GM06990 (cell line): ENCODE data around the gene KLHL42.

Source experiments
- DNase-seq: peaks from one replicate; pipeline ENCODE4 v3.0.0-alpha.2; 2011; ENCODE audit not compliant: insufficient read length; ENCODE audit errors: extremely low read depth
- H3K27me3 ChIP-seq: replicated peaks from 2 replicates; pipeline ENCODE4 v1.6.0; 2011; ENCODE audit warnings: low read length; ENCODE audit not compliant: control insufficient read depth, insufficient read depth
- H3K36me3 ChIP-seq: 2 replicates; pipeline ENCODE4 v1.5.1; 2011; ENCODE audit warnings: low read length; ENCODE audit not compliant: control insufficient read depth, insufficient read depth
- H3K4me3 ChIP-seq: replicated peaks from 2 replicates; pipeline ENCODE4 v1.5.1; 2011; ENCODE audit warnings: low read depth, mild to moderate bottlenecking, control low read depth, low read length
- TF ChIP-seq, protein P1 (sequence below): IDR thresholded peaks from 2 replicates; pipeline ENCODE4 v1.5.1; 2011; ENCODE audit warnings: low read length, control low read depth, mild to moderate bottlenecking, inconsistent platforms; ENCODE audit not compliant: insufficient read depth, poor library complexity, severe bottlenecking

KLHL42 gene

DNA sequence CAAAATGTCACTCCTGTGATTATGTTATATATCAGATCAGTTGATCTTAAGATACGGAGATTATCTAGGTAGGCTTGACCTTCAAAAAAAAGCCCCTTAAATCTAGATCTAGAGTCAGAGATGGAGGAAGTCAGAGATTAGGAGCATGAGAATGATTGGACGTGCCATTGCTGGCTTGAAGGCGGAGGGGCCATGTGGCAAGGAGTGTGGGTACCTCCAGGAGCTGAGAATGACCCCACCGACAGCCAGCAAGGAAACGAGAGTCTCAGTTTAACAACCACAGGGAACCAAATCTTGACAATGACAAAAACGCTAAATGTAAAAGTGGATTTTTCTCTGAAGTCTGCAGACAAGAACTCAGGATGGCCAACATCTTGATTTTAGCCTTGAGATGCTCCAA, 32.5 kb downstream of the KLHL42 start:
- Histone ChIP-seq H3K4me3 (no peak overlapping the region), H3K27me3 (no peaks in the 10 kb centered on the region)
- TF ChIP-seq, protein P1, sequence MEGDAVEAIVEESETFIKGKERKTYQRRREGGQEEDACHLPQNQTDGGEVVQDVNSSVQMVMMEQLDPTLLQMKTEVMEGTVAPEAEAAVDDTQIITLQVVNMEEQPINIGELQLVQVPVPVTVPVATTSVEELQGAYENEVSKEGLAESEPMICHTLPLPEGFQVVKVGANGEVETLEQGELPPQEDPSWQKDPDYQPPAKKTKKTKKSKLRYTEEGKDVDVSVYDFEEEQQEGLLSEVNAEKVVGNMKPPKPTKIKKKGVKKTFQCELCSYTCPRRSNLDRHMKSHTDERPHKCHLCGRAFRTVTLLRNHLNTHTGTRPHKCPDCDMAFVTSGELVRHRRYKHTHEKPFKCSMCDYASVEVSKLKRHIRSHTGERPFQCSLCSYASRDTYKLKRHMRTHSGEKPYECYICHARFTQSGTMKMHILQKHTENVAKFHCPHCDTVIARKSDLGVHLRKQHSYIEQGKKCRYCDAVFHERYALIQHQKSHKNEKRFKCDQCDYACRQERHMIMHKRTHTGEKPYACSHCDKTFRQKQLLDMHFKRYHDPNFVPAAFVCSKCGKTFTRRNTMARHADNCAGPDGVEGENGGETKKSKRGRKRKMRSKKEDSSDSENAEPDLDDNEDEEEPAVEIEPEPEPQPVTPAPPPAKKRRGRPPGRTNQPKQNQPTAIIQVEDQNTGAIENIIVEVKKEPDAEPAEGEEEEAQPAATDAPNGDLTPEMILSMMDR, result no peak

DNA sequence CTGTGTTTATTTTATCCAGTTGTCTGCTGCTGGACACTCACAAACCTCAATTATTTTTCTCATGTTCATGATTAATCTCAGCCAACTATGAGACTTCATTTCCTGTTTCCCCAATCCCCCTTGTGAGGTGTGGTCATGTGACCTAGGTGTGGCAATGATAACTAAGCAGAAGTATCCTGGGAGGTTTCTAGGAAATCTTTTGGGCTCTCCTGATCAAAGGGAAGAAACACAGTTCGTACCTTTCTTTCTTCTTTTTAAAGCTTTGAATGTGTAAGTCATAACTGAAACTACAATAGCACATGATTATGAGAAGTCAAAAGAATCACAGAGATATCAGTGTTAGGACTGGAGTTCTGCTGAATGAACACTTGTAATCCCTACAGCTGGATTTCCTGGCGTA, 34.4 kb downstream of the KLHL42 start:
- H3K27me3 ChIP-seq, result no peaks in the 10 kb centered on the region
- no peak overlapping the region for H3K4me3 ChIP-seq
- TF ChIP-seq, protein P1, result no peak
- no peak for DNase-seq
- H3K36me3 ChIP-seq, result no peaks in the 10 kb centered on the region

More for the DNA sequence above, 32.5 kb downstream of the KLHL42 start:
- DNase-seq, result no peak
- H3K36me3 ChIP-seq, result no peaks in the 10 kb centered on the region

DNA sequence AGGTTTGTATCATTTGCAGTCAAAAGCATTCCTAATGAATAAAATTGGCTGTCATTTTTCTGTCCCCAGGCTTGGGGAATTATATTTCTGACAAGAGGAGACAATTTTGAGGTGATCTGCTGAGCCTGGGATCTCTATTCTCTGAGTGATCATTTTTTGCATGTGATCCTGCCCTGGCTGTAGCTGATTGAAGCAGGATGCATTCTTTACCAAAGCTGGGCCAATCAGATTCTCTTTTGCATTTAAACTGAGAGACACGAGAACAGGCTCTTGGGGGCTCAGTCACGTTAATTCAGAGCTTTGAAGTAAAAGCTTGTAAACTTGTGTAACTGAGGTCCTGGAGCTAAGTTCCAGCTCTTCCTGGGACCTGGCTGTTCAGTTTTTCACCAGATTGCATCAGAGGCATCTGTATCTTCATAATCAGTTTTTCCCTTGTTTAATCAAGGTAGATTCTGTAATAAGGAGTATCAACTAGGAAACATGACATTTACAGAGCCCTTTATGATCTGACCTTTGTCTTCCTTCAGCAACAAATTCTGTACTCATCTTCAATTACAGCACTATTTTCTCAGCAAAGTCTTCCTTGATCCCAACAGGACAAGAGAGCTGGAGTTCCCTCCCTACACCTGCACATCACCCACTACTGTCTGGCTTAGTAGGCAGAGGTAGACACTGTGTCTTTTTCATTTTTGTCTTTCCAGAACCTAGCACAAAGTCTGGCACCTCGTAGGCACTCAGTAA, 35.0 kb downstream of the KLHL42 start:
- TF ChIP-seq, protein P1, result no peak
- Histone ChIP-seq H3K4me3 (no peak overlapping the region), H3K27me3 (no peaks in the 10 kb centered on the region), H3K36me3 (no peaks in the 10 kb centered on the region)
- DNase-seq, result no peak

DNA sequence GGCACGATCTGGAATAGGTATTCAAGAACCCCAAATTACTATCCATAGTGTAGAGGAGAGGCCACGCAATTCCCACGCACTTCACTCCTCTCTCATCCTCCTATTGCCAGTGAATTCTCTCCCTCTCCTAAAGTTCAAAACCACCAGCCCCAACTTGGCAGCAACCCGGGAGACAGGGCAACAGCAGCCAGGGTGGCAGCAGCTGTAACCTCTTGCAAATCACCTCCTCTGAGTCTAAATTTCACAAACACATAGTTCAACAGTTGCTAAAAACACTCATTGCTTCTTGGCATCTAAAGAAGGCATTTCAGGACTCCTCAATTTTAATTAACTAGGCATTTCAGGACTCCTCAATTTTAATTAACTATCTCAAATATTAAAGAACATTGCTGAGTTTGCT, 37.7 kb downstream of the KLHL42 start:
- DNase-seq, result no peak
- no peaks in the 10 kb centered on the region for H3K27me3 ChIP-seq
- no peaks in the 10 kb centered on the region for H3K36me3 ChIP-seq
- TF ChIP-seq, protein P1, result no peak
- no peak overlapping the region for H3K4me3 ChIP-seq

DNA sequence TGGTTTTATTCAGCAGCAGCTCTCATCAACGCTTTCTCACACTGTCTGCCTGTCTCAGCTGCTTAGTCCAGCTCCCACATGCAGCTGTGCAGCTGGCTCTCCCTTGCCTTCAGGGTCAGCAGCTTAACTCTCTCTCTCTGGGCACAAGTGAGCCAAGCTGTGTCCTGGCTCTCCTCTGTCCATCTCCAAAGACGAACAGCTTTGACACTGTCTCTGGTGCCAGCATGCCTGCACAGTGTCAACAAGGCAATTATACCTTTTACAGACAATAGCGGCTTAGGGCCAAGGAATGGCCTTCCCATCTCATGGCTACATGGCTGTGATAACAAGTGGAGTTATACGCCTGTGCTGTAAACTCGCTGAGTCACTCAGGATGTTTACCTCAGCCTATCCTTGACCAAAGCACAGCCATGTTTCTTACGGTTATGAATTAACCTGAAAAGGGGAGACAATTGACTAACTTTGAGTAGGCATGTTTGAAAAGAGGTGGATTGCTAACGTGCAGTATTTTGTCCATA, 38.4 kb downstream of the KLHL42 start:
- no peak for DNase-seq
- no peaks in the 10 kb centered on the region for H3K36me3 ChIP-seq
- no peaks in the 10 kb centered on the region for H3K27me3 ChIP-seq
- H3K4me3 ChIP-seq, result no peak overlapping the region
- TF ChIP-seq, protein P1, result no peak

DNA sequence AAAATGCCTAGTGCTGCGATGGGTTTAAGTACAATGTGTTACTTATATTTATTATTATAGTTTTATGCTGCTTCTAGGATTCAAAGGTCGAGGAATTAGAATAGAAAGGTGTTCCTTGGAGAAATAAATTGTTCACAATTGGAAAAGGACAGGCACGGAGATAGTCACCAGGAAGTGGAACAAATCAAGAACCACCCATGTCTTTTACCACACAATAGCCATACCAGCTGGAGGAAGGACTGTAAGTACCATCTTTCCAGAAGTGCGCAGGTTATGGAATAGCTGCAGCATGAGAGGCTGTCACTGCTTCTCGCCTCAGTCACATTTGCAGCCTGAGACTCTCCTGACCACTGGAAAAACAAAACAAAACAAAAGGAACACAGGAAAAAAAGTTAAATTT, 40.5 kb downstream of the KLHL42 start:
- Histone ChIP-seq H3K27me3 (no peaks in the 10 kb centered on the region), H3K4me3 (no peak overlapping the region), H3K36me3 (no peaks in the 10 kb centered on the region)
- TF ChIP-seq, protein P1, result no peak
- DNase-seq, result no peak
